Sigmoid colon (tissue), 7 donors: Measurements from ENCODE around the gene EXOC1L. TPM values are rescaled to one million over a fixed set of nuclear protein-coding genes. Genes with fewer than 3 reads are reported as not detected.

Experiments
- DNase-seq: peaks from one replicate; pipeline ENCODE4 v3.0.0-alpha.2; 2019
- H3K27ac ChIP-seq, 4 donors: fragments of 200-600 bp; sonication (generic); one replicate each; pipeline ENCODE4 v1.5.1; 2016 to 2019; ENCODE audit warnings: mild to moderate bottlenecking in 1 of 4
- H3K27me3 ChIP-seq, 3 donors: fragments of 200-600 bp; sonication (generic); one replicate each; pipeline ENCODE4 v1.5.1; 2019; ENCODE audit warnings: mild to moderate bottlenecking in 1 of 3
- H3K36me3 ChIP-seq, 4 donors: fragments of 200-600 bp; sonication (generic); one replicate each; pipeline ENCODE4 v1.5.1; 2016 to 2019
- H3K4me1 ChIP-seq, 4 donors: fragments of 200-600 bp; sonication (generic); one replicate each; pipeline ENCODE4 v1.5.1; 2017 to 2019
- H3K4me3 ChIP-seq, 4 donors: fragments of 200-600 bp; sonication (generic); one replicate each; pipeline ENCODE4 v1.5.1; 2017 to 2019; ENCODE audit warnings: mild to moderate bottlenecking in 2 of 4, moderate library complexity in 1 of 4
- H3K9me3 ChIP-seq, 4 donors: fragments of 200-600 bp in 3 of 4; sonication (generic) in 3 of 4; one replicate each; pipeline versions ENCODE4 v1.5.1 to v1.6.1; 2013 to 2019
- CTCF ChIP-seq, 4 experiments: fragments of 450-650 bp in 3 of 4; fragments of 200-600 bp in 1 of 4; IDR thresholded peaks; one replicate each; pipeline ENCODE4 v1.5.1; 2016 to 2019; ENCODE audit warnings: antibody characterized with exemption in 4 of 4, mild to moderate bottlenecking in 3 of 4, moderate library complexity in 2 of 4
- EP300 ChIP-seq, 4 donors: sonication (generic); formaldehyde crosslinking; IDR thresholded peaks; one replicate each; pipeline ENCODE4 v1.6.1; 2017; ENCODE audit warnings: antibody characterized with exemption in 4 of 4
- POLR2A ChIP-seq, 2 donors: fragments of 450-650 bp; IDR thresholded peaks; one replicate each; pipeline ENCODE4 v1.6.1; 2016; ENCODE audit warnings: antibody characterized with exemption in 2 of 2, mild to moderate bottlenecking in 2 of 2, moderate library complexity in 2 of 2
- POLR2AphosphoS5 ChIP-seq, 4 donors: sonication (generic); formaldehyde crosslinking; IDR thresholded peaks; one replicate each; pipeline ENCODE4 v1.6.1; 2017; ENCODE audit warnings: antibody characterized with exemption in 4 of 4
- WGBS, 2 donors: extraction: QIAGEN DNeasy Blood & Tissue Kit; methylation state at CpG; one replicate each; pipeline ENCODE4 v1.1.7; 2013; 5-methylcytosine and 5-hydroxymethylcytosine counted together
- intact Hi-C: fragments of 100-400 bp; cut with DNase I; formaldehyde crosslinking; loops from one replicate; pipeline ENCODE4 v1.15.1; 2023
- polyA plus RNA-seq, 3 donors: library from polyadenylated mRNA; stranded (reverse); fragments of 200-250 nt; gene quantifications; one replicate each; pipeline ENCODE4 v1.2.3, GENCODE V29; 2013
- total RNA-seq, 4 donors: library from RNA; depleted of rRNA; stranded (reverse); fragments of >200 nt; gene quantifications; one replicate each; pipeline ENCODE4 v1.1.0, GENCODE V29; 2016
- donor health status: healthy with polysubstance abuse.
- donor health status: Bipolar disorder and iron deficiency.
- donor health status: healthy.

Gene EXOC1L
- total and polyA plus RNA-seq, 7 donors, result not detected

- 43 to 62% methylated on average over 1 of the region's 1 CpG for WGBS, 2 donors
- no peak for DNase-seq
- intact Hi-C loops, result no loop called here
Observed at GRCh38 chr4:55801498-55801897, 18.1 kb upstream of the EXOC1L start.

GRCh38 chr4:55807556-55807955 is 12.0 kb upstream of the EXOC1L start:
- intact Hi-C loops, result no loop called here
- no peak for DNase-seq
- TF ChIP-seq POLR2A (IDR thresholded peaks at IDR 0.05) (no peak), EP300 (IDR thresholded peaks at IDR 0.05) (no peak), CTCF (IDR thresholded peaks at IDR 0.05) (no peak), POLR2AphosphoS5 (IDR thresholded peaks at IDR 0.05) (no peak)

More at GRCh38 chr4:55801498-55801897, 18.1 kb upstream of the EXOC1L start:
- TF ChIP-seq POLR2A (IDR thresholded peaks at IDR 0.05) (no peak), EP300 (IDR thresholded peaks at IDR 0.05) (no peak), POLR2AphosphoS5 (IDR thresholded peaks at IDR 0.05) (no peak), CTCF (IDR thresholded peaks at IDR 0.05) (no peak)
- H3K36me3 ChIP-seq, result no peaks in the 10 kb centered on the region
- no peak overlapping the region for H3K4me3 ChIP-seq
- H3K27ac ChIP-seq, result no peak overlapping the region
- H3K4me1 ChIP-seq, result no peaks in the 10 kb centered on the region
- no peaks in the 10 kb centered on the region for H3K9me3 ChIP-seq
- H3K27me3 ChIP-seq, result peaks cover 0 to 5% (median 0%) of the 10 kb centered on the region in 3 donors

GRCh38 chr4:55808186-55808585 is 11.4 kb upstream of the EXOC1L start:
- intact Hi-C loops, result no loop called here
- no peaks in the 10 kb centered on the region for H3K4me1 ChIP-seq
- H3K36me3 ChIP-seq, result no peaks in the 10 kb centered on the region

More at GRCh38 chr4:55807556-55807955, 12.0 kb upstream of the EXOC1L start:
- Histone ChIP-seq H3K9me3 (no peaks in the 10 kb centered on the region), H3K36me3 (no peaks in the 10 kb centered on the region), H3K27ac (no peak overlapping the region), H3K4me1 (no peaks in the 10 kb centered on the region), H3K4me3 (no peak overlapping the region), H3K27me3 (no peaks in the 10 kb centered on the region)

GRCh38 chr4:55808632-55809031 is 11.0 kb upstream of the EXOC1L start:
- Histone ChIP-seq H3K4me3 (no peak overlapping the region), H3K27ac (no peak overlapping the region), H3K27me3 (no peaks in the 10 kb centered on the region), H3K9me3 (no peaks in the 10 kb centered on the region), H3K36me3 (no peaks in the 10 kb centered on the region), H3K4me1 (no peaks in the 10 kb centered on the region)
- DNase-seq, result no peak
- intact Hi-C loops, result no loop called here
- WGBS, 2 donors, result 64 to 71% methylated on average over 5 of the region's 5 CpGs
- TF ChIP-seq CTCF (IDR thresholded peaks at IDR 0.05) (no peak), POLR2AphosphoS5 (IDR thresholded peaks at IDR 0.05) (no peak), EP300 (IDR thresholded peaks at IDR 0.05) (no peak), POLR2A (IDR thresholded peaks at IDR 0.05) (no peak)

More at GRCh38 chr4:55808186-55808585, 11.4 kb upstream of the EXOC1L start:
- no peak overlapping the region for H3K27ac ChIP-seq
- no peaks in the 10 kb centered on the region for H3K27me3 ChIP-seq
- TF ChIP-seq CTCF (IDR thresholded peaks at IDR 0.05) (no peak), EP300 (IDR thresholded peaks at IDR 0.05) (no peak), POLR2AphosphoS5 (IDR thresholded peaks at IDR 0.05) (no peak), POLR2A (IDR thresholded peaks at IDR 0.05) (no peak)
- H3K9me3 ChIP-seq, result no peaks in the 10 kb centered on the region
- H3K4me3 ChIP-seq, result no peak overlapping the region
- no peak for DNase-seq
- WGBS, 2 donors, result 37 to 59% methylated on average over 2 of the region's 2 CpGs

GRCh38 chr4:55817691-55818090 is 1.9 kb upstream of the EXOC1L start:
- no peak for DNase-seq
- TF ChIP-seq POLR2A (IDR thresholded peaks at IDR 0.05) (no peak), CTCF (IDR thresholded peaks at IDR 0.05) (no peak), EP300 (IDR thresholded peaks at IDR 0.05) (no peak), POLR2AphosphoS5 (IDR thresholded peaks at IDR 0.05) (no peak)
- H3K9me3 ChIP-seq, result no peaks in the 10 kb centered on the region
- intact Hi-C loops, result no loop called here
- WGBS, 2 donors, result 94 to 96% methylated on average over 3 of the region's 3 CpGs
- no peak overlapping the region for H3K27ac ChIP-seq
- H3K4me1 ChIP-seq, result no peaks in the 10 kb centered on the region
- H3K4me3 ChIP-seq, result no peak overlapping the region
- no peaks in the 10 kb centered on the region for H3K36me3 ChIP-seq
- H3K27me3 ChIP-seq, result peaks cover 0 to 4% (median 0%) of the 10 kb centered on the region in 3 donors
